MM.1S (cell line): Measurements from ENCODE around the gene TAPBP.

ENCODE experiments used
- EZH2 ChIP-seq: fragments of 300-600 bp; sonication (generic); optimal IDR thresholded peaks from 2 replicates; pipeline ENCODE3; 2017; ENCODE audit warnings: low read depth, mild to moderate bottlenecking, antibody characterized with exemption, low read length, mixed read lengths
- EZH2phosphoT487 ChIP-seq: fragments of 300-600 bp; sonication (generic); IDR thresholded peaks from 2 replicates; pipeline ENCODE4 v1.6.1; 2018; ENCODE audit warnings: antibody characterized with exemption, low read length
- TF ChIP-seq, protein P1 (sequence below): fragments of 300-600 bp; sonication (generic); IDR thresholded peaks from 2 replicates; pipeline ENCODE4 v1.5.1; 2016; ENCODE audit warnings: antibody characterized with exemption, low read length, mixed read lengths

DNA sequence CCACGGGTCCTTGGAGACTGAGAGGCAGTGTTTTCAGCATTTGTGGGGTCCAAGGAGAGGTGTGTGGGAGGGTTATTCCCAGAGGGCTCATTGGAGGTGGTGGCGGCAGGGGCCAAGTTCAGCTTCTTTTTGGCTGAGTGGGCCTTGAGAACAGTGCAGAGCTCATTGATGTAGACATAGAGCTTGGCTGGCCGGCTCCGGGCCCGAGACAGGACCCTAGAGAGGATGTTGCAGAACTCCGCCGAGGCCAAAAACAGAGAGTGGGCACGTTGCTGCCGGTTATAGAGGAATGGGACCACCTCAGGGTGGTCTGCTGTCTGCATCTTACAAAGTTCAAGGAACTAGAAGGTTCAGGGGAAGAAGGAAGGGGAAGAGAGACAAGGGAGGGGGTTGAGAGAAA is 7.3 kb upstream of the TAPBP start:
- TF ChIP-seq, protein P1, sequence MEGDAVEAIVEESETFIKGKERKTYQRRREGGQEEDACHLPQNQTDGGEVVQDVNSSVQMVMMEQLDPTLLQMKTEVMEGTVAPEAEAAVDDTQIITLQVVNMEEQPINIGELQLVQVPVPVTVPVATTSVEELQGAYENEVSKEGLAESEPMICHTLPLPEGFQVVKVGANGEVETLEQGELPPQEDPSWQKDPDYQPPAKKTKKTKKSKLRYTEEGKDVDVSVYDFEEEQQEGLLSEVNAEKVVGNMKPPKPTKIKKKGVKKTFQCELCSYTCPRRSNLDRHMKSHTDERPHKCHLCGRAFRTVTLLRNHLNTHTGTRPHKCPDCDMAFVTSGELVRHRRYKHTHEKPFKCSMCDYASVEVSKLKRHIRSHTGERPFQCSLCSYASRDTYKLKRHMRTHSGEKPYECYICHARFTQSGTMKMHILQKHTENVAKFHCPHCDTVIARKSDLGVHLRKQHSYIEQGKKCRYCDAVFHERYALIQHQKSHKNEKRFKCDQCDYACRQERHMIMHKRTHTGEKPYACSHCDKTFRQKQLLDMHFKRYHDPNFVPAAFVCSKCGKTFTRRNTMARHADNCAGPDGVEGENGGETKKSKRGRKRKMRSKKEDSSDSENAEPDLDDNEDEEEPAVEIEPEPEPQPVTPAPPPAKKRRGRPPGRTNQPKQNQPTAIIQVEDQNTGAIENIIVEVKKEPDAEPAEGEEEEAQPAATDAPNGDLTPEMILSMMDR = no peak
- TF ChIP-seq EZH2 = no peak
- TF ChIP-seq EZH2phosphoT487 = no peak
